GM23338 (cell line): ENCODE results near the gene NEUROG2. TPM values are rescaled to one million over a fixed set of nuclear protein-coding genes. Genes with fewer than 3 reads are reported as not detected.

Experiments
- ATAC-seq: fragments of 200-7000 bp; cut with Tn5 transposase; 3 replicates; pipeline ENCODE4 v1.9.1; 2020
- DNase-seq: peaks from one replicate; pipeline ENCODE4 v3.0.0-alpha.2; 2015; ENCODE audit warnings: low spot score
- H2AFZ ChIP-seq: fragments of 200-600 bp; sonication (generic); 2 replicates; pipeline ENCODE4 v1.8.0; 2016; ENCODE audit warnings: antibody characterized with exemption, mild to moderate bottlenecking, moderate library complexity
- H3F3A ChIP-seq: fragments of 200-600 bp; sonication (generic); replicated peaks from 2 replicates; pipeline ENCODE4 v1.8.0; 2017; ENCODE audit warnings: antibody characterized with exemption, mixed run types, low read depth
- H3K27ac ChIP-seq: fragments of 200-600 bp; sonication (generic); 2 replicates; pipeline ENCODE4 v1.6.1; 2016; ENCODE audit warnings: low read depth
- H3K27me3 ChIP-seq: fragments of 200-600 bp; sonication (generic); 2 replicates; pipeline ENCODE4 v1.8.0; 2016; ENCODE audit warnings: mild to moderate bottlenecking, mixed run types, moderate library complexity; ENCODE audit not compliant: insufficient read depth
- H3K36me3 ChIP-seq: fragments of 200-600 bp; sonication (generic); 2 replicates; pipeline ENCODE4 v1.8.0; 2016; ENCODE audit warnings: mild to moderate bottlenecking; ENCODE audit not compliant: insufficient read depth
- H3K4me1 ChIP-seq: fragments of 200-600 bp; sonication (generic); 2 replicates; pipeline ENCODE4 v1.8.0; 2016; ENCODE audit warnings: mild to moderate bottlenecking, moderate library complexity; ENCODE audit not compliant: insufficient read depth
- H3K4me2 ChIP-seq: fragments of 200-600 bp; sonication (generic); 2 replicates; pipeline ENCODE4 v1.7.1; 2017; ENCODE audit warnings: mixed run types
- H3K4me3 ChIP-seq: fragments of 200-600 bp; sonication (generic); 2 replicates; pipeline ENCODE4 v1.6.1; 2016; ENCODE audit warnings: mixed run types
- H3K79me2 ChIP-seq: fragments of 200-600 bp; sonication (generic); replicated peaks from 2 replicates; pipeline ENCODE4 v1.8.0; 2017; ENCODE audit warnings: mild to moderate bottlenecking; ENCODE audit not compliant: insufficient read depth
- H3K9me2 ChIP-seq: fragments of 200-600 bp; sonication (generic); 2 replicates; pipeline ENCODE4 v1.8.0; 2017; ENCODE audit not compliant: insufficient read depth
- H4K20me1 ChIP-seq: fragments of 200-600 bp; sonication (generic); replicated peaks from 2 replicates; pipeline ENCODE4 v1.8.0; 2017; ENCODE audit warnings: mild to moderate bottlenecking; ENCODE audit not compliant: insufficient read depth
- H3K27ac Mint-ChIP-seq: 2 replicates; pipeline ENCODE4 v1.8.0; 2020; ENCODE audit warnings: inconsistent platforms, mild to moderate bottlenecking, moderate library complexity, mixed read lengths
- H3K27me3 Mint-ChIP-seq: 3 replicates; pipeline ENCODE4 v1.8.0; 2022; ENCODE audit warnings: low read depth, mild to moderate bottlenecking, moderate library complexity, mixed read lengths, inconsistent platforms; ENCODE audit not compliant: insufficient read depth, poor library complexity
- H3K36me3 Mint-ChIP-seq: 3 replicates; pipeline ENCODE4 v1.8.0; 2021; ENCODE audit warnings: low read depth, mild to moderate bottlenecking, inconsistent platforms, moderate library complexity, mixed read lengths
- H3K4me1 Mint-ChIP-seq: 3 replicates; pipeline ENCODE4 v1.8.0; 2020; ENCODE audit warnings: mild to moderate bottlenecking, inconsistent platforms, mixed read lengths
- H3K4me3 Mint-ChIP-seq: 3 replicates; pipeline ENCODE4 v1.8.0; 2021; ENCODE audit warnings: moderate library complexity, mild to moderate bottlenecking, inconsistent platforms, mixed read lengths
- H3K9me3 Mint-ChIP-seq: 3 replicates; pipeline ENCODE4 v1.8.0; 2020; ENCODE audit warnings: moderate library complexity, mild to moderate bottlenecking, inconsistent platforms, mixed read lengths
- EZH2 ChIP-seq: fragments of 200-600 bp; sonication (generic); IDR thresholded peaks from one replicate; pipeline ENCODE4 v1.8.0; 2017; ENCODE audit warnings: antibody characterized with exemption, mild to moderate bottlenecking, low read depth; ENCODE audit not compliant: unreplicated experiment
- JUNB ChIP-seq: IDR thresholded peaks from one replicate; pipeline ENCODE4 v1.6.1; 2016; ENCODE audit warnings: antibody characterized with exemption; ENCODE audit not compliant: unreplicated experiment
- NANOG ChIP-seq: IDR thresholded peaks from 2 replicates; pipeline ENCODE4 v1.6.1; 2016; ENCODE audit warnings: antibody characterized with exemption, borderline replicate concordance
- POLR2AphosphoS5 ChIP-seq: IDR thresholded peaks from 2 replicates; pipeline ENCODE4 v1.6.1; 2016; ENCODE audit warnings: antibody characterized with exemption, low read depth
- STAT1 ChIP-seq: IDR thresholded peaks from one replicate; pipeline ENCODE4 v1.6.1; 2016; ENCODE audit warnings: antibody characterized with exemption; ENCODE audit not compliant: unreplicated experiment
- ZNF114 ChIP-seq: fragments of 250-450 bp; sonication (Bioruptor Pico); IDR thresholded peaks from 2 replicates; pipeline ENCODE4 v1.5.0; 2020; ENCODE audit warnings: mild to moderate bottlenecking, moderate library complexity
- polyA plus RNA-seq: library from polyadenylated mRNA; unstranded; fragments of >200 nt; fragmentation: Nextera tagmentation; extraction: Ambion mirVana; gene quantifications from 2 replicates; pipeline ENCODE4 v1.2.1, GENCODE V29; 2016
- total RNA-seq: library from RNA; depleted of rRNA; stranded (reverse); fragments of >200 nt; shearing (Covaris generic); gene quantifications from 2 replicates; pipeline ENCODE4 v1.2.3, GENCODE V29; 2014
- TF ChIP-seq, protein P1 (sequence below): IDR thresholded peaks from 2 replicates; pipeline ENCODE4 v1.6.1; 2016; ENCODE audit warnings: antibody characterized with exemption
- TF ChIP-seq, protein P2 (sequence below), 2 experiments: fragments of 200-600 bp in 1 of 2; sonication (generic) in 1 of 2; conservative IDR thresholded peaks; 2 replicates each; pipeline versions ENCODE4 v1.5.1 to v1.6.1; 2016 to 2017; ENCODE audit warnings: antibody characterized with exemption in 2 of 2, low read depth in 2 of 2, mild to moderate bottlenecking in 2 of 2, moderate library complexity in 1 of 2
- TF ChIP-seq, protein P3 (sequence below): IDR thresholded peaks from one replicate; pipeline ENCODE4 v1.6.1; 2018; ENCODE audit warnings: antibody characterized with exemption; ENCODE audit not compliant: unreplicated experiment

NEUROG2 gene
- total and polyA plus RNA-seq, 2 experiments from 2014 or later: not detected

DNA sequence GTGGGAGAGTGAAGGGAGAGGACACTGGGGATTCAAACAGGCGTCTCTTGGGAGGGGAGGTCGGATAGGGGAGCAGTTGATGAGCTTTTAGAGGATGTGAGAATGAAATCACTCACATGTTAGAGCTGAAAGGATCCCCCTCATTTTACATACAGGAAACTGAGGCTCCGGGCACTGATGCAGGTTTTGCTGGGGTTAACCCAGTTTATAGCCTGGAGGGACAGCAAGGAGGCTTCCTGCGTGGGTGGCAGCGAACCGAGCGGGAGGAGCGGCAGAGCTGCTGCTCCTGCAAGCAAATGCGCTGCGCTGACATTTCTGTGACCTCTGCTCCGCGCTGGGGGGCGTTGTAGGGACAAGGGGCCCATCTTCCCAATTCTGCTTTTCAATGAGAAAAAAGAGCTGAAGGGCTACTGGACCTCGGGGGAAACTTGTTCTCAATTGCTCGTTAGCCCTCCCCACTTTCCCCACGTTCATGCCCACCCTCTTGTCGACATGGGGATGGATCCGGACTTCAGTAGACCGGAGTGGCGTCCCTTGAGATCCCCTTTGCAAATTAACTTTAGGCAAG lies 1.2 kb upstream of the NEUROG2 start:
- Mint-ChIP-seq H3K27me3 (peaks cover 99% of the 10 kb centered on the region), H3K9me3 (peaks cover 3% of the 10 kb centered on the region; the same call in 2 of the 3 replicates), H3K36me3 (no peaks in the 10 kb centered on the region; the same call in 2 of the 3 replicates), H3K4me1 (peaks cover 47% of the 10 kb centered on the region), H3K4me3 (peak overlapping the region; percentile 71), H3K27ac (no peak overlapping the region)
- peaks cover 100% of the 10 kb centered on the region for H3K27me3 ChIP-seq
- ATAC-seq: no peak
- H3K79me2 ChIP-seq: no peaks in the 10 kb centered on the region
- TF ChIP-seq, protein P1, sequence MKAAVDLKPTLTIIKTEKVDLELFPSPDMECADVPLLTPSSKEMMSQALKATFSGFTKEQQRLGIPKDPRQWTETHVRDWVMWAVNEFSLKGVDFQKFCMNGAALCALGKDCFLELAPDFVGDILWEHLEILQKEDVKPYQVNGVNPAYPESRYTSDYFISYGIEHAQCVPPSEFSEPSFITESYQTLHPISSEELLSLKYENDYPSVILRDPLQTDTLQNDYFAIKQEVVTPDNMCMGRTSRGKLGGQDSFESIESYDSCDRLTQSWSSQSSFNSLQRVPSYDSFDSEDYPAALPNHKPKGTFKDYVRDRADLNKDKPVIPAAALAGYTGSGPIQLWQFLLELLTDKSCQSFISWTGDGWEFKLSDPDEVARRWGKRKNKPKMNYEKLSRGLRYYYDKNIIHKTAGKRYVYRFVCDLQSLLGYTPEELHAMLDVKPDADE: no peak
- TF ChIP-seq, protein P2, sequence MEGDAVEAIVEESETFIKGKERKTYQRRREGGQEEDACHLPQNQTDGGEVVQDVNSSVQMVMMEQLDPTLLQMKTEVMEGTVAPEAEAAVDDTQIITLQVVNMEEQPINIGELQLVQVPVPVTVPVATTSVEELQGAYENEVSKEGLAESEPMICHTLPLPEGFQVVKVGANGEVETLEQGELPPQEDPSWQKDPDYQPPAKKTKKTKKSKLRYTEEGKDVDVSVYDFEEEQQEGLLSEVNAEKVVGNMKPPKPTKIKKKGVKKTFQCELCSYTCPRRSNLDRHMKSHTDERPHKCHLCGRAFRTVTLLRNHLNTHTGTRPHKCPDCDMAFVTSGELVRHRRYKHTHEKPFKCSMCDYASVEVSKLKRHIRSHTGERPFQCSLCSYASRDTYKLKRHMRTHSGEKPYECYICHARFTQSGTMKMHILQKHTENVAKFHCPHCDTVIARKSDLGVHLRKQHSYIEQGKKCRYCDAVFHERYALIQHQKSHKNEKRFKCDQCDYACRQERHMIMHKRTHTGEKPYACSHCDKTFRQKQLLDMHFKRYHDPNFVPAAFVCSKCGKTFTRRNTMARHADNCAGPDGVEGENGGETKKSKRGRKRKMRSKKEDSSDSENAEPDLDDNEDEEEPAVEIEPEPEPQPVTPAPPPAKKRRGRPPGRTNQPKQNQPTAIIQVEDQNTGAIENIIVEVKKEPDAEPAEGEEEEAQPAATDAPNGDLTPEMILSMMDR (conservative IDR thresholded peaks at IDR 0.05; ENCODE audit: low read depth in 2 of 2): peak; percentile 13 to 43; a peak in 2 of 4 replicates
- TF ChIP-seq STAT1 (no peak), NANOG (no peak), JUNB (no peak), ZNF114 (CRISPR knock-in tag) (no peak), POLR2AphosphoS5 (no peak; the same call in 1 of the 2 replicates), EZH2 (peak; percentile 10)
- TF ChIP-seq, protein P3, sequence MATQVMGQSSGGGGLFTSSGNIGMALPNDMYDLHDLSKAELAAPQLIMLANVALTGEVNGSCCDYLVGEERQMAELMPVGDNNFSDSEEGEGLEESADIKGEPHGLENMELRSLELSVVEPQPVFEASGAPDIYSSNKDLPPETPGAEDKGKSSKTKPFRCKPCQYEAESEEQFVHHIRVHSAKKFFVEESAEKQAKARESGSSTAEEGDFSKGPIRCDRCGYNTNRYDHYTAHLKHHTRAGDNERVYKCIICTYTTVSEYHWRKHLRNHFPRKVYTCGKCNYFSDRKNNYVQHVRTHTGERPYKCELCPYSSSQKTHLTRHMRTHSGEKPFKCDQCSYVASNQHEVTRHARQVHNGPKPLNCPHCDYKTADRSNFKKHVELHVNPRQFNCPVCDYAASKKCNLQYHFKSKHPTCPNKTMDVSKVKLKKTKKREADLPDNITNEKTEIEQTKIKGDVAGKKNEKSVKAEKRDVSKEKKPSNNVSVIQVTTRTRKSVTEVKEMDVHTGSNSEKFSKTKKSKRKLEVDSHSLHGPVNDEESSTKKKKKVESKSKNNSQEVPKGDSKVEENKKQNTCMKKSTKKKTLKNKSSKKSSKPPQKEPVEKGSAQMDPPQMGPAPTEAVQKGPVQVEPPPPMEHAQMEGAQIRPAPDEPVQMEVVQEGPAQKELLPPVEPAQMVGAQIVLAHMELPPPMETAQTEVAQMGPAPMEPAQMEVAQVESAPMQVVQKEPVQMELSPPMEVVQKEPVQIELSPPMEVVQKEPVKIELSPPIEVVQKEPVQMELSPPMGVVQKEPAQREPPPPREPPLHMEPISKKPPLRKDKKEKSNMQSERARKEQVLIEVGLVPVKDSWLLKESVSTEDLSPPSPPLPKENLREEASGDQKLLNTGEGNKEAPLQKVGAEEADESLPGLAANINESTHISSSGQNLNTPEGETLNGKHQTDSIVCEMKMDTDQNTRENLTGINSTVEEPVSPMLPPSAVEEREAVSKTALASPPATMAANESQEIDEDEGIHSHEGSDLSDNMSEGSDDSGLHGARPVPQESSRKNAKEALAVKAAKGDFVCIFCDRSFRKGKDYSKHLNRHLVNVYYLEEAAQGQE: no peak
- no peak overlapping the region for H3K27ac ChIP-seq
- peak overlapping the region; percentile 60 for H3K4me3 ChIP-seq
- DNase-seq: peak; percentile 67
- peak overlapping the region; percentile 87 for H3K4me2 ChIP-seq
- peak overlapping the region; percentile 44; the same call in 1 of the 2 replicates for H2AFZ ChIP-seq
- peaks cover 50% of the 10 kb centered on the region for H3F3A ChIP-seq
- H3K9me2 ChIP-seq: no peaks in the 10 kb centered on the region
- H4K20me1 ChIP-seq: peaks cover 40% of the 10 kb centered on the region
- H3K4me1 ChIP-seq: peaks cover 66% of the 10 kb centered on the region
- H3K36me3 ChIP-seq: no peaks in the 10 kb centered on the region; the same call in 1 of the 2 replicates
